A549 treated with AZD9567 at 1 μM for 4 hours (cell line): ENCODE data around the gene NOL9. TPM values are rescaled to one million over a fixed set of nuclear protein-coding genes. Genes with fewer than 3 reads are reported as not detected.

ENCODE experiments used
- total RNA-seq: library from RNA; stranded (reverse); fragments of 200-300 nt; extraction: Qiagen RNA extraction; gene quantifications from 5 replicates; pipeline ENCODE4 v1.2.3, GENCODE V29; 2022; ENCODE audit not compliant: insufficient read depth

Gene NOL9
- 3.9 to 8.0 TPM (median 4.6 TPM) in 5 replicates for total RNA-seq

GRCh38 chr1:6554031-6554906, at the start of gene NOL9:
Gene NOL9, minus strand, starts transcription at chr1:6554513. Its CDS starts 11 bp downstream, at chr1:6554502.

GRCh38 chr1:6602669-6603237, 48.4 kb upstream of the NOL9 start, which contains the start of gene KLHL21:
Gene KLHL21, minus strand, starts transcription at chr1:6602869. Its CDS starts 52 bp downstream, at chr1:6602817.

GRCh38 chr1:6579374-6580118, 25.2 kb upstream of the NOL9 start, which contains the start of gene ZBTB48:
Gene ZBTB48, plus strand, starts transcription at chr1:6579994. Its CDS starts 616 bp downstream, at chr1:6580610.

GRCh38 chr1:6554907-6555778, 830 bp upstream of the NOL9 start, which contains the start of gene TAS1R1:
Gene TAS1R1, plus strand, starts transcription at chr1:6555307. Its CDS starts 67 bp downstream, at chr1:6555374.

GRCh38 chr1:6491480-6491962, 62.8 kb downstream of the NOL9 start, which contains the start of gene PLEKHG5:
Gene PLEKHG5, minus strand, starts transcription at chr1:6491667. Its CDS starts 14,096 bp downstream, at chr1:6477571.

Other genes with a start within 250 kb of the NOL9 start
- 79.6 to 101 TPM (median 90.4 TPM) in 5 replicates for gene ACOT7, start 160.7 kb downstream of the NOL9 start, total RNA-seq
- gene HES2, start 134.6 kb downstream of the NOL9 start, total RNA-seq: 4.4 to 6.3 TPM (median 4.8 TPM) in 5 replicates
- 0.36 to 0.90 TPM (median 0.73 TPM) in 4 of 5 replicates, not detected in the other for gene ESPN, start 129.7 kb downstream of the NOL9 start, total RNA-seq
- gene TNFRSF25, start 88.3 kb downstream of the NOL9 start, total RNA-seq: 2.7 to 3.3 TPM (median 3.1 TPM) in 5 replicates
- gene PLEKHG5, start 62.8 kb downstream of the NOL9 start, total RNA-seq: 1.3 to 3.7 TPM (median 3.0 TPM) in 5 replicates
- gene TAS1R1, start 794 bp upstream of the NOL9 start, total RNA-seq: 0.02 TPM in 1 of 5 replicates, not detected in the others
- 16.0 to 20.7 TPM (median 18.8 TPM) in 5 replicates for gene ZBTB48, start 25.5 kb upstream of the NOL9 start, total RNA-seq
- gene KLHL21, start 48.4 kb upstream of the NOL9 start, total RNA-seq: 18.9 to 28.2 TPM (median 21.7 TPM) in 5 replicates
- 7.4 to 10.6 TPM (median 9.1 TPM) in 5 replicates for gene PHF13, start 59.2 kb upstream of the NOL9 start, total RNA-seq
- gene THAP3, start 70.4 kb upstream of the NOL9 start, total RNA-seq: 17.1 to 20.6 TPM (median 19.0 TPM) in 5 replicates
- 30.5 to 83.5 TPM (median 32.3 TPM) in 5 replicates for gene DNAJC11, start 147.3 kb upstream of the NOL9 start, total RNA-seq
- gene CAMTA1, start 230.9 kb upstream of the NOL9 start, total RNA-seq: 42.6 to 68.9 TPM (median 63.6 TPM) in 5 replicates